HEK293 (cell line): ENCODE results near the gene PNPO.

Experiments
- CTCF ChIA-PET: fragments of 350-600 bp; formaldehyde crosslinking; extraction: SDS; loops from one replicate; lab custom pipeline; 2021; ENCODE audit warnings: antibody characterized with exemption; lab: Yijun Ruan, JAX
- POLR2A ChIA-PET: fragments of 300-600 bp; formaldehyde crosslinking; extraction: SDS; loops from one replicate; lab custom pipeline; 2020; ENCODE audit warnings: antibody characterized with exemption, inconsistent platforms; lab: Yijun Ruan, JAX
- H3K27ac ChIP-seq: fragments of 200-500 bp; sonication (Bioruptor generic); 2 replicates; pipeline ENCODE4 v1.5.1; 2014; ENCODE audit warnings: low read depth, low read length, control low read depth, inconsistent platforms; ENCODE audit errors: extremely low read depth
- H3K36me3 ChIP-seq, 2 experiments: fragments of 200-500 bp in 1 of 2; sonication (Bioruptor generic) in 1 of 2; 1 replicate in 1 of 2; 2 replicates in 1 of 2; pipeline ENCODE4 v1.5.1; 2014 to 2017; ENCODE audit warnings: inconsistent platforms in 2 of 2, low read length in 2 of 2; ENCODE audit not compliant: control insufficient read depth in 2 of 2, insufficient read depth in 1 of 2
- H3K4me1 ChIP-seq: fragments of 200-500 bp; sonication (Bioruptor generic); 2 replicates; pipeline ENCODE4 v1.5.1; 2014; ENCODE audit warnings: mild to moderate bottlenecking, low read length, inconsistent platforms; ENCODE audit not compliant: control insufficient read depth, insufficient read depth
- H3K4me3 ChIP-seq: 2 replicates; pipeline ENCODE4 v1.5.1; 2011; ENCODE audit warnings: low read depth, mild to moderate bottlenecking, control low read depth, low read length, moderate library complexity
- H3K9me3 ChIP-seq: fragments of 200-500 bp; sonication (Bioruptor generic); 2 replicates; pipeline ENCODE4 v1.5.1; 2014; ENCODE audit warnings: low read depth, low read length, inconsistent platforms; ENCODE audit not compliant: control insufficient read depth, insufficient read depth
- HIC1 ChIP-seq: fragments of 450-650 bp; formaldehyde crosslinking; IDR thresholded peaks from 2 replicates; pipeline ENCODE4 v1.5.1; 2016; ENCODE audit warnings: missing biosample characterization, missing genetic modification characterization
- HOXD13 ChIP-seq: sonication (generic); formaldehyde crosslinking; IDR thresholded peaks from 2 replicates; pipeline ENCODE4 v1.8.0; 2022; ENCODE audit warnings: missing genetic modification reagents, borderline replicate concordance
- KLF10 ChIP-seq: fragments of 450-650 bp; IDR thresholded peaks from 2 replicates; pipeline ENCODE4 v1.5.1; 2018; ENCODE audit warnings: missing biosample characterization, mild to moderate bottlenecking, missing genetic modification characterization
- MZF1 ChIP-seq: fragments of 450-650 bp; formaldehyde crosslinking; IDR thresholded peaks from 2 replicates; pipeline ENCODE4 v1.5.1; 2017; ENCODE audit warnings: missing biosample characterization, missing genetic modification characterization, borderline replicate concordance
- SP2 ChIP-seq: fragments of 450-650 bp; formaldehyde crosslinking; IDR thresholded peaks from 2 replicates; pipeline ENCODE4 v1.5.1; 2016; ENCODE audit warnings: missing biosample characterization, missing genetic modification characterization
- SP7 ChIP-seq: fragments of 450-650 bp; formaldehyde crosslinking; IDR thresholded peaks from 2 replicates; pipeline ENCODE4 v1.5.1; 2016; ENCODE audit warnings: missing biosample characterization, missing genetic modification characterization
- TSHZ1 ChIP-seq: fragments of 450-650 bp; formaldehyde crosslinking; IDR thresholded peaks from 2 replicates; pipeline ENCODE4 v1.5.1; 2016; ENCODE audit warnings: missing biosample characterization, missing genetic modification characterization, borderline replicate concordance
- YY2 ChIP-seq: fragments of 450-650 bp; formaldehyde crosslinking; IDR thresholded peaks from 2 replicates; pipeline ENCODE4 v1.5.1; 2016; ENCODE audit warnings: missing biosample characterization, missing genetic modification characterization
- ZBTB1 ChIP-seq: fragments of 450-650 bp; formaldehyde crosslinking; IDR thresholded peaks from 2 replicates; pipeline ENCODE4 v1.5.1; 2016; ENCODE audit warnings: missing biosample characterization, missing genetic modification characterization
- ZBTB44 ChIP-seq: fragments of 450-650 bp; IDR thresholded peaks from 2 replicates; pipeline ENCODE4 v1.5.1; 2018; ENCODE audit warnings: missing biosample characterization, mild to moderate bottlenecking, missing genetic modification characterization
- ZBTB48 ChIP-seq: fragments of 450-650 bp; formaldehyde crosslinking; IDR thresholded peaks from 2 replicates; pipeline ENCODE4 v1.5.1; 2016; ENCODE audit warnings: missing biosample characterization, missing genetic modification characterization
- ZFP37 ChIP-seq: fragments of 450-650 bp; formaldehyde crosslinking; IDR thresholded peaks from 2 replicates; pipeline ENCODE4 v1.5.1; 2016; ENCODE audit warnings: missing biosample characterization, missing genetic modification characterization
- ZNF184 ChIP-seq: fragments of 450-650 bp; IDR thresholded peaks from 2 replicates; pipeline ENCODE4 v1.5.1; 2018; ENCODE audit warnings: missing biosample characterization, mild to moderate bottlenecking, missing genetic modification characterization
- ZNF221 ChIP-seq: fragments of 450-650 bp; formaldehyde crosslinking; IDR thresholded peaks from 2 replicates; pipeline ENCODE4 v1.5.1; 2017; ENCODE audit warnings: missing biosample characterization, missing genetic modification characterization, borderline replicate concordance
- ZNF24 ChIP-seq: fragments of 450-650 bp; formaldehyde crosslinking; IDR thresholded peaks from 2 replicates; pipeline ENCODE4 v1.5.1; 2016; ENCODE audit warnings: missing biosample characterization, missing genetic modification characterization
- ZNF335 ChIP-seq: fragments of 450-650 bp; formaldehyde crosslinking; conservative IDR thresholded peaks from 2 replicates; pipeline ENCODE4 v1.5.1; 2016; ENCODE audit warnings: missing biosample characterization, missing genetic modification characterization
- ZNF354C ChIP-seq: fragments of 450-650 bp; formaldehyde crosslinking; IDR thresholded peaks from 2 replicates; pipeline ENCODE4 v1.5.1; 2016; ENCODE audit warnings: missing biosample characterization, missing genetic modification characterization, low read depth, borderline replicate concordance
- ZNF416 ChIP-seq: fragments of 450-650 bp; formaldehyde crosslinking; IDR thresholded peaks from 2 replicates; pipeline ENCODE4 v1.5.1; 2016; ENCODE audit warnings: missing biosample characterization, missing genetic modification characterization
- ZNF449 ChIP-seq: fragments of 450-650 bp; formaldehyde crosslinking; IDR thresholded peaks from 2 replicates; pipeline ENCODE4 v1.5.1; 2017; ENCODE audit warnings: missing biosample characterization, mild to moderate bottlenecking, missing genetic modification characterization, moderate library complexity
- ZNF561 ChIP-seq: fragments of 450-650 bp; IDR thresholded peaks from 2 replicates; pipeline ENCODE4 v1.5.1; 2018; ENCODE audit warnings: missing biosample characterization, missing genetic modification characterization, borderline replicate concordance
- ZNF596 ChIP-seq: fragments of 450-650 bp; IDR thresholded peaks from 2 replicates; pipeline ENCODE4 v1.5.0; 2018; ENCODE audit warnings: missing biosample characterization, mild to moderate bottlenecking, missing genetic modification characterization, moderate library complexity
- ZNF610 ChIP-seq: fragments of 450-650 bp; formaldehyde crosslinking; IDR thresholded peaks from 2 replicates; pipeline ENCODE4 v1.5.1; 2016; ENCODE audit warnings: missing biosample characterization, missing genetic modification characterization, borderline replicate concordance
- ZNF626 ChIP-seq: fragments of 450-650 bp; sonication (Bioruptor Pico); formaldehyde crosslinking; IDR thresholded peaks from 2 replicates; pipeline ENCODE4 v1.5.1; 2018; ENCODE audit warnings: missing biosample characterization, missing genetic modification characterization, inconsistent platforms
- ZNF660 ChIP-seq: fragments of 450-650 bp; IDR thresholded peaks from 2 replicates; pipeline ENCODE4 v1.5.1; 2018; ENCODE audit warnings: missing biosample characterization, mild to moderate bottlenecking, missing genetic modification characterization
- ZNF677 ChIP-seq: fragments of 450-650 bp; IDR thresholded peaks from 2 replicates; pipeline ENCODE4 v1.5.0; 2018; ENCODE audit warnings: missing biosample characterization, mild to moderate bottlenecking, missing genetic modification characterization, moderate library complexity
- ZNF704 ChIP-seq: fragments of 450-650 bp; formaldehyde crosslinking; IDR thresholded peaks from 2 replicates; pipeline ENCODE4 v1.5.1; 2016; ENCODE audit warnings: missing biosample characterization, missing genetic modification characterization
- ZNF776 ChIP-seq: fragments of 450-650 bp; formaldehyde crosslinking; IDR thresholded peaks from 2 replicates; pipeline ENCODE4 v1.5.0; 2017; ENCODE audit warnings: missing biosample characterization, missing genetic modification characterization, borderline replicate concordance
- ZNF785 ChIP-seq: fragments of 450-650 bp; formaldehyde crosslinking; IDR thresholded peaks from 2 replicates; pipeline ENCODE4 v1.5.1; 2016; ENCODE audit warnings: missing biosample characterization, missing genetic modification characterization
- ZSCAN23 ChIP-seq: fragments of 450-650 bp; formaldehyde crosslinking; IDR thresholded peaks from 2 replicates; pipeline ENCODE4 v1.5.1; 2016; ENCODE audit warnings: missing biosample characterization, missing genetic modification characterization

PNPO gene

GRCh38 chr17:47946929-47947397 is 5.6 kb downstream of the PNPO start (continued):
- no peak for TF ChIP-seq KLF10 (tag by site-specific recombination)
- TF ChIP-seq ZNF24 (tag by site-specific recombination): no peak
- no peak for TF ChIP-seq ZBTB44
- TF ChIP-seq HOXD13: no peak
- 0 out of 2 replicates have a peak, but pooled peaks have one; percentile 61 for TF ChIP-seq ZNF561 (tag by site-specific recombination)
- no peak for TF ChIP-seq ZBTB1 (tag by site-specific recombination)
- TF ChIP-seq ZNF785 (tag by site-specific recombination): no peak
- TF ChIP-seq ZNF776 (tag by site-specific recombination): no peak
- no peak for TF ChIP-seq ZNF221 (tag by site-specific recombination)
- TF ChIP-seq SP2 (tag by site-specific recombination): no peak
- no peak for TF ChIP-seq ZNF626 (tag by site-specific recombination)
- TF ChIP-seq MZF1 (tag by site-specific recombination): no peak
- TF ChIP-seq ZNF610 (tag by site-specific recombination): no peak
- peak; percentile 59; the same call in 1 of the 2 replicates for TF ChIP-seq ZNF660
- 0 out of 2 replicates have a peak, but pooled peaks have one; percentile 26 for TF ChIP-seq TSHZ1 (tag by site-specific recombination)
- TF ChIP-seq ZNF596: no peak
- TF ChIP-seq ZNF704 (tag by site-specific recombination): no peak
- no peak for TF ChIP-seq ZNF184 (tag by site-specific recombination)
- no peak for TF ChIP-seq ZSCAN23 (tag by site-specific recombination)
- no peak for TF ChIP-seq ZBTB48 (tag by site-specific recombination)
- no peak for TF ChIP-seq ZNF354C (tag by site-specific recombination)

GRCh38 chr17:47948706-47949196 is 7.4 kb downstream of the PNPO start:
- POLR2A ChIA-PET: interaction anchor here (0.5 to 4.0 kb wide), 5 partner anchors 18 to 688 kb away, joined by 3 to 24 read pairs (median 6); partner anchors contain the start of gene CDK5RAP3
- H3K27ac ChIP-seq: no peak overlapping the region
- no peaks in the 10 kb centered on the region for H3K9me3 ChIP-seq
- peaks cover 6 to 78% of the 10 kb centered on the region in 2 experiments; a peak in 2 of 3 replicates for H3K36me3 ChIP-seq
- H3K4me1 ChIP-seq: no peaks in the 10 kb centered on the region
- H3K4me3 ChIP-seq: no peak overlapping the region
- CTCF ChIA-PET: interaction anchor here (0.6 to 22.4 kb wide), 21 partner anchors 8 to 1757 kb away, joined by 3 to 592 read pairs (median 7); partner anchors contain the start of genes CDK5RAP3, PNPO, PRR15L and SCRN2
- TF ChIP-seq SP7 (tag by site-specific recombination): no peak
- TF ChIP-seq HIC1 (tag by site-specific recombination): no peak
- TF ChIP-seq ZNF416 (tag by site-specific recombination): no peak
- TF ChIP-seq ZNF449 (tag by site-specific recombination): no peak
- TF ChIP-seq ZFP37 (tag by site-specific recombination): no peak
- TF ChIP-seq ZNF335 (tag by site-specific recombination): peak; percentile 81
- TF ChIP-seq YY2 (tag by site-specific recombination): no peak
- no peak for TF ChIP-seq SP2 (tag by site-specific recombination)
- TF ChIP-seq ZNF677 (tag by site-specific recombination): no peak
